ENCODE results near the gene TULP1.

- TF ChIP-seq EP300 (IDR thresholded peaks at IDR 0.05; ENCODE audit: borderline replicate concordance) = no peak
- TF ChIP-seq EGR1 (IDR thresholded peaks at IDR 0.05) = no peak
- TF ChIP-seq YY1 (IDR thresholded peaks at IDR 0.05; ENCODE audit: low read depth) = no peak
- TF ChIP-seq CEBPB (IDR thresholded peaks at IDR 0.05) = no peak
- TF ChIP-seq FOXM1 (IDR thresholded peaks at IDR 0.05; ENCODE audit: borderline replicate concordance, low read depth) = no peak
- TF ChIP-seq ZBTB7A (IDR thresholded peaks at IDR 0.05; ENCODE audit: low read depth) = peak; percentile 35; the same call in 1 of the 2 replicates
- no peak for TF ChIP-seq MAX (IDR thresholded peaks at IDR 0.05)
- no peak for TF ChIP-seq TCF12 (IDR thresholded peaks at IDR 0.05; ENCODE audit: low read depth)
- TF ChIP-seq TAF1 (IDR thresholded peaks at IDR 0.05; ENCODE audit: low read depth) = no peak
- no peak for TF ChIP-seq RAD21 (IDR thresholded peaks at IDR 0.05; ENCODE audit: low read depth)
- TF ChIP-seq CREB1 (IDR thresholded peaks at IDR 0.05; ENCODE audit: low read depth) = no peak
- peak; percentile 47 for TF ChIP-seq REST (IDR thresholded peaks at IDR 0.05; ENCODE audit: low read depth)
- TF ChIP-seq NFIC (IDR thresholded peaks at IDR 0.05) = no peak
Observed at GRCh38 chr6:35491558-35492257, 21.0 kb downstream of the TULP1 start.

Measured in Ishikawa (cell line).